Activated CD4-positive, alpha-beta T cell treated with anti-CD3 and anti-CD28 coated beads, Interleukin-10, Interleukin-2, amounts not matched to agents 100 ng/mL and 50 ng/mL, durations not matched to agents 16 hours and 8 hours (primary cell): ENCODE data around the gene CASP8AP2.
"Not testable (repeated sequence)": the region's sequence is repeated elsewhere in the genome, so short reads cannot be mapped to it uniquely, and the experiment has no call there.

Source experiments
- DNase-seq: peaks from one replicate; pipeline ENCODE4 v3.0.0-alpha.2; 2020

Gene CASP8AP2

DNA sequence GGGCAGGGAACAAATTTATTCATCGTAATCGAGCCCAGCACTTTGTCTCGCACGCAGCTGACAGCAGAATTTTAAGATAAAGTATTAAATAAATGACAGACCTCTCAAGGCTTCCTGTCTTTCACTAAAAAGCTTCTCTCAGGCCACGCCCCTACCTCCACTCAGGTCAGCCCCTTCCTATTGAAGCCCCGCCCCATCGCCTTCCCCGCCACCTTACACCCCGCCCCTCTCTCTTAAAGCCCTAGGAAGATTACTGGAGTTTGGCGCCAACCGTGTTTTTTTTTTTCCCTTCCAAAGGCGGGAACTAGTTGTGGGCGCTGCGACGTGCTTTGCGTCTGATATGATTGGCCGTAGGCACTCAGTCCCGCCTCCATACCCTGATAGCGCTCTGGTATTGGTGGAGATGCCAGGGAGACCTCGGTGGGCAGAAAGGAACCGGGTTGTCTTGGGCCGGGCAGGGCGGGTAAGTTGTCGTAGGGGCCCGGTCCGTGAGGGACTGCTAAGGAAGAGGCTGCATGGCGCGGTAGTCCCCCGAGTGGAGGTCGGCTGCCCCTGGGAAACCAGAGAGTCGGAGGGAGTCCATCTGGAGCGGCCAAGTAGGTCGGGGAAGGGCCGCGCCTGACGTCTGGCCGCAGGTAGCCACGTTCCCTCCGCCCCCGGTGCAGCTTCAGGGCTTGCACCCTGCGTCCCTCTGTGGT lies at the start of gene CASP8AP2:
Gene CASP8AP2 (plus strand): TSS at position 409 of the 698 bp plus-strand sequence.
- DNase-seq = peak; percentile 97

DNA sequence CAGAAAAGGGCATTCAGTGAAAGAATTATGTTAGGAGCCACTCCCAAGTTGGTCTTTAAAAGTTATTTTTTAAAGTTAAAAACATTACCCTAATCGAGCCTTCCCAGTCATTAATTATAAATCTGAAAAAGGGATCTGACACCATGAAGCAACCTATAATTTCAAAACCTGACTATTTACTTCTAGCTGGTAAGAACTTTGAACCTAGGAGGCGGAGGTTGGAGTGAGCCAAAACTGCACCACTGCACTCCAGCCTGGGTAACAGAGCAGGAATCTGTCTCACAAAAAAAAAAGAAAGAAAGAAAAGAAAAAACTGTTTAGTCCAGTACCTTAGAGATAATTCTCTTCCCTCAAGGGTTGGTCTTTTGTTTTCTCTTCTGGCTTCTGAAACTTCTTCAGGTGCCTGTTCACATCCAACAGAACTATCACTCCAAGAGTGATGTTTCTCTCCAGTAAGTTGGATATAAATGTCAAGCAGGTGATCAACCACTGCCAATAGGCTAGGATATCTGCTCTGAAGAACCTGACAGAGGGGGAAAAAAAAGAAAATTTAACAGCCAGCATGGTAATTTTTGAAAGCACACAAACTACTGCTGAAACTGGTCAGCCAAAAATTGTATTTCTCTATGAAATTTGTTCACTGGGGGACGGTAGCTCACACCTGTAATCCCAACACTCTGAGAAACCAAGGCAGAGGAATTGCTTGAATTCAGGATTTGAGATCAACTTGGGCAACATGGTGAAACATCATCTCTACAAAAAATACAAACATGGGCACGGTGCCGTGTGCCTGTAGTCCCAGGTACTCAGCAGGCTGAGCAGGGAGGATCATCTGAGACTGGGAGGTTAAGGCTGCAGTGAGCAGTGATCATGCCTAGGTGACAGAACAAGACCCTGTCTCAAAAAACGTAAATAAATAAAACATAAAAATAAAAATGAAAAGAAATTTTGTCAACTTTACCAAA lies 48.3 kb upstream of the CASP8AP2 start:
- DNase-seq = no peak

DNA sequence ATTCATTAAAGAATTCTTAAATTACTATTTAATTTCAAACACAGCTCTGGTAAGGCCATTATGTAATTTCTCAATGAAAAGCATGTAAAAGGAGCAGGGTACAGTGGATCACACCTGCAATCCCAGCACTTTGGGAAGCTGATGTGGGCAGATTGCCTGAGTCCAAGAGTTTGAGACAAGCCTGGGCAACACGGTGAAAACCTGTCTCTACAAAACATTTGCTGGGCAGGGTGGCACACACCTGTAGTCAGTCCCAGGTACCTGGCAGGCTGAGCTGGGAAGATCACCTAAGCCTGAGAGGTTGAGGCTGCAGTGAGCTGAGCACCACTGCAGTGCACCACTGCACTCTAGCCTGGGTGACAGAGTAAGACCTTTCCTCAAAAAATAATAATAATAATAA lies 47.5 kb upstream of the CASP8AP2 start:
- no peak for DNase-seq

DNA sequence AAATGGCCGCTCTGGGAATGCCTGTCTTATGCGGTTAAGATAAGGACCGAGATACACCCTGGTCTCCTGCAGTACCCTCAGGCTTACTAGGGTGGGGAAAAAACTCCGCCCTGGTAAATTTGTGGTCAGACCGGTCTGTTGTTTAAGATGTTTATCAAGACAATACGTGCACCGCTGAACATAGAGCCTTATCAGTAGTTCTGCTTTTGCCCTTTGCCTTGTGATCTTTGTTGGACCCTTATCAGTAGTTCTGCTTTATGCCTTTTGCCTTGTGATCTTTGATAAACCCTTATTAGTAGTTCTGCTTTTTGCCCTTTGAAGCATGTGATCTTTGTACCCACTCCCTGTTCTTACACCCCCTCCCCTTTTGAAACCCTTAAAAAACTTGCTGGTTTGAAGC lies 46.4 kb upstream of the CASP8AP2 start:
- not testable (repeated sequence) for DNase-seq

DNA sequence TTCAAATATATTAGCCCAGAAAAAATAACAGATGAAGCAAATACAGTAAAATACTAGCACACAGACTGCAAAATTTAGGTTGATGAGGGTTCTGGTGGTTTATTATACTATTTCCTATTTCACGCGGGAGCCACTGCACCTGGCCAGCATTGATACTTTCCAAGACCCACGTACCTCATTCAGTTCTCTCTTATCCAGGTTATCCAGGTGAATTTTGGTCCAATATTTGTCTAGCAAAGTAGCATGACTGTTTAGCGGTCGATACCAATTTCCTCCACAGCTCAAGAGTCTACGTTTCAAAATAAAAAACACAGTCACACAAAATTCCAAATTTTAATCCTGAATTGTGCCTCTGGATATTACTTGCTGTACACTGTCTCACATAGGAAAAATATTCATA lies 44.8 kb upstream of the CASP8AP2 start:
- DNase-seq = no peak

DNA sequence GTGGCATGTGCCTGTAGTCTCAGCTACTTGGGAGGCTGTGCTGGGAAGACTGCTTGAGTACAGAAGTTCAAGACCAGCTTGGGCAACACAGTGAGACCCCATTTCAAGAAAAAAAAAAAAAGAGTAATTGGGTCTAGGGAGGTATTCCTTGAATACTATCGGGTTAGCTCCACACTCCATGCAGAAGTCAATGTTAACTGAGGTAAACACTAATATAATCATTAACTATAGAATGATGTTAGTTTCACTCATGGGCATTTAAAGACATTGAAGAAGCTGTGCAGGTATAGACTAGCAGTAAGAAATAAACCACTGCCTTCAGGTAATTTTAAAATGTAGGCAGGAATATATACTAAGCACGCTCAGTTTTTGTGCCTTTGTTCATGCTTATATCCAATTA lies 42.7 kb upstream of the CASP8AP2 start:
- DNase-seq = no peak

DNA sequence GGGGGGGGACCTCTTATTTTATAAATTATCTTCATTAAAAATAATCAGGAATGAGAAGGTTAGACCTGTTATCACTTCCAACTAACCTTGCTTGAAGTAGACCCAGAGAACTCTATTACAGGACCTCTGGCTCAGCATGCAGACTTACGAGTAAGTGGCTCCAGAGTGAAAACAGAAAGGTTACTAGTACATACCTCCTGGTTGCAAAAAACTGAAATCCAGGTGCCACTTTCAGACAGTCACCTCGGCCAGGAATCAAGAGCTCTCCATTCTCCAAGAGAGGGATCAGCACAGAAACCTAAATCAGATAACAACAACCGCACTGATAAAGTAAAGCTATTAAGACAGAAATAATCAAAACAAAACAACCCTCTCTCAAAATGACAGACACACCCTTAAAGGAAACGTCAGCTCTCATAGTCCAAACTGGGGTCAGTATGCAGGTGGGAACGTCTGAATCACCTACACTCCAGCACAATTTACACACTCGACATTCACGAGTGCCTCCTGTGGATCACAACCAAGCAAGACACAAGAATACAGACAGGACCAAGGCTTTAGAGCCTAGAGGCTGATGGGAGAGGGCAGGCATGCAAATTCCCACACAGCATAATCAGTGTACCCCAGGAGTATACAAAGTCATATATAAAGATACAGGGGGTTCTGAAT lies 41.9 kb upstream of the CASP8AP2 start:
- DNase-seq = no peak

DNA sequence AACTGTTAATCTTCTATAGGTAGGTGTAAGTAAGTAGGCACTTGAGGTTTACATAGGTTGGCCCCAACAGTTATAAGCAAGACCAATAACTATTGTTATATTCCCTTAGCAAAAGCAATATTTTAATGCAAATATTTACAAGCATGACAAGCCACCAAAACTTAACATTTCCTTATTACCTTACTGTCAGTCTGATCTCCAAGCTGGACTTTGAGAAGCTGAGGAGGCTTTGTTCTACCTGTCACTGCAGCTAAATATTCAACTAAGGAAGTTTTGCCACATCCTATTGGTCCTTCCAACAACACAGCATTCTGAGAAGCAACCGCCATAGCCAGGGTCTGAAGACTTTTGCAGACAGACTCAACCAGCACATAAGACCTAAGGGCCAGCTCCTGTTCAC lies 39.7 kb upstream of the CASP8AP2 start:
- DNase-seq = no peak

DNA sequence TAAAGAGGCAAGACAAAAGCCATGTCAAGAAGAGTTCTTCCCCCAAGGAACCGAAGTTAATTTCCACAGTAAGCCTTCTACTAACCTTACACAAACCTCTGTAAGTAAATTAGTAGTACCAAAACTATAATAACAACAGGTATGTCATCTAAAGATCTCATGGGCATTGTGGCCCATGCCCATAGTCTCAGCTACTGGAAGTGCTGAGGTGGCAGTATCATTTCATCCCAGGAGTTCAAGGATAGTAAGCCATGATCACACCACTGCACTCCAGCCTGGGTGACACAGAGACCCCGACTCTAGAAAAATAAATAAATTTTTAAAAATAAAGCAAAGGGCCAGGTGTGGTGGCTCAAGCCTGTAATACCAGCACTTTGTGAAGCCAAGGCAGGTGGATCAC lies 39.3 kb upstream of the CASP8AP2 start:
- no peak for DNase-seq

DNA sequence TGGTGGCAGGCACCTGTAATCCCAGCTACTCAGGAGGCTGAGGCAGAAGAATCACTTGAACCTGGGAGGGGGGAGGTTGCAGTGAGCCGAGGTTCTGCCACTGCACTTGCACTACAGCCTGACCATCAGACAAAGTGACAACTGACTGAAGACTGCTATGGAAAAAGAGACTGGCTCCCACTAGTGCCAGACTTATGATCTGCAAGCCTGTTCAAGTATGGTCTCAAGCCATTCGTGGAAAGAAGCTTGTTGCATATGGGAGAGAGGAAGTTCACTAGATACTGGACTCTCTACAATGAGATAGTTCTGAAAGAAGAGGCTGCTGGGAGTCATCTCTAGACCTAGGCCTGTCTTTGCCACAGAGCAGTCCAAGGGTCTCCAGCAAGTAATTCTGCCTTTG lies 36.8 kb upstream of the CASP8AP2 start:
- peak; percentile 53 for DNase-seq

DNA sequence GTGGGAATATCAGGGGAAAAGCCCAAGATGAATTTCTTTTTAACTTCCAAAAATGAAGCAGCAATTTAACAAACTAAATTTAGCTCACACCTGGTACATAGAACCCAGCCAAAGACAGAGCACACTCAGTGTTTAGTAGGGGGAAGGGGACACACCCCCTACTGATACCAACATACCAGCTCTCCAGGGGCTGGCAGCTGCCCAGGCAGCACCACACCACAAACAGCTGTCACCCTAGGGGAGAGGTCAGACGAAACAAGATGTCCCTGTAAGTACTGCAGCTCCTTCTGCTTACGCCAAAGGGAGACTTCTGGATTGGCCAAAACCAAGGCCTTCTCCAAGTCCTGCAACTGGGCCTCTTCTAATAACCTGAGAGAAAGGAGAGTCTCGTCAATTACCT lies 36.1 kb upstream of the CASP8AP2 start:
- no peak for DNase-seq

DNA sequence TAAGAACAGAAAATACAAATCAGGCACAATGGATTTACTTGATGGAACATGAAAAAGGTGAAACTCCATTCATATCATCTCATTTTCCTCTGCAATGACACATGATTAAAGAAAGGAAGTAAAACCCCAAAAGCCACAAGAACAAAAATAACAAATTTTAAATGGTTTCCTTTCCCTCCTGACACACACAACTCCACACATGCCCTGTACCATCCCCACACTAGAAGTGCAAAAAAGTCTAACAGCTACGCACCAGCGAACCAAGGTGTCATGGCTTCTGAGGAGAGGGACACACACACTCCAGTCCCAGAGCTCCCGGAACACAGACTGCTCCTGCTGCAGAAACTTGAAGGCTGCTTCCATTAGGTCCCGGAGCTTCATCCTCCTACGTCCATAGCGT lies 35.4 kb upstream of the CASP8AP2 start:
- peak; percentile 55 for DNase-seq

DNA sequence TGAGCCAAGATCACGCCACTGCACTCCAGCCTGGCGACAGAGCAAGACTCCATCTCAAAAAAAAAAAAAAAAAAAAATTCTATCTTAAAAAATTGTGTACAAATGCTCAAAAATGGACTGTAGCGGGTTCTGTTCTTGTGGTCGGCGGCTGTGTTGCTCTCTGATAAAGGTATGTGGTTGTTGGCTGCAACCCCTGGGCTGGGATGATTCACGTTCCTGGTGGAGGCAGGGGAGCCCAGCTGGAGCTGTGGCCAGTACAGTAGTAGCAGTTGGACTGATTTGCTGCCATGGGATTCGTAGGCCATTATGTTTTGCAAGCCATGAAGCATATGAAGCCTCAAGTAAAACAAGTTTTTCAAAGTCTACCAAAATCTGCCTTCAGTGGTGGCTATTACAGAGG lies 32.4 kb upstream of the CASP8AP2 start:
- no peak for DNase-seq

DNA sequence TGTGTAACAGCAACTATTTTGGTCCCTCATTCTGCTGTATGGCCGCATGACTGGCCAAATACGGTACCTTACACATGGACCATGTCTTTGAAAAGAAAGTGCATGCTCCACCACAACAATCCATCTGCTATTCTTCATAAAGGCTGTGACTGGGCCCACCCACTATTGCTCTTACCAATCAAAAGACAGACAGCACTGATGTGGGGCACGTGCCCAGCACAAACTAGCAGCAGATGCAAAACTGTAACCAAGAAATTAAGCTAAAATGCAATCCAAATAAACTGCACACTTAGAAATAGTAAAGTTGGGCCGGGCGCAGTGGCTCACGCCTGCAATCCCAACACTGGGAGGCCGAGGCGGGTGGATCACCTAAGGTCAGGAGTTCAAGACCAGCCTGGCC lies 30.6 kb upstream of the CASP8AP2 start:
- no peak for DNase-seq

DNA sequence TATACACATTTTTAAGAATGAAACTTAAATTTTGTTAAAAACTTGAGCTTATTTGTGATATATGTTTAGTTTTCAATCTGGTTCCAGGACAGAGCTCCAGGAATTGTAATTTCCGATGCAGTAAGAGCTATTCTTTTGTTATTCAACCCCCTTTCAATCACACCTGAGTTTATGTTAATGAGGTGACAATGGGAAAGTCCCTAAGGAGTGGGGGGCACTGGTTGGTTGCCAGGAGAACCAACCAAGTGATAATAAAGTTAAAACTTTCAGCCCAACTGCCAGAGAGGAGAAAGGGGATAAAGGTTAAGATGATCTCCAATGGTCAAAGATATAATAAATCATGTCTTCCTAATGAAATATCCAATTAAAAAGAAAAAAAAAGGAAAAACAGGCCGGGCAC lies 29.9 kb upstream of the CASP8AP2 start:
- no peak for DNase-seq

DNA sequence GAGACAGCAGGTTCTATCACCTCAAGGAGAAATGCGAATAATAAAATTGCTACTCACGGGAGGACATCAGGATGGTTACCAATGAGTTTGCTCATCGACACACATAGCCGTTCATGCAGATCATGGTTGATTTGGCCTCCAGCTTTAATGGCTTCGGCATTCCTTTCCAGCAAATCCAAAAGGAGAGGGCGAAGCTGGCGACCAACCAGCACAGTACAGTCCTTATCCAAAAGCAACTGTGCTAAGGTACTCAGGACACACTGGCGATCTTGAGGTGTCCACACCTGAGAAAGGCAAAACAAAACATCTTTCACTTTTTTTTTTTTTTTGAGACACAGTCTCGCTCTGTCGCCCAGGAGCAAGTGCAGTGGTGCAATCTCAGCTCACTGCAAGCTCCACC lies 26.4 kb upstream of the CASP8AP2 start:
- no peak for DNase-seq

DNA sequence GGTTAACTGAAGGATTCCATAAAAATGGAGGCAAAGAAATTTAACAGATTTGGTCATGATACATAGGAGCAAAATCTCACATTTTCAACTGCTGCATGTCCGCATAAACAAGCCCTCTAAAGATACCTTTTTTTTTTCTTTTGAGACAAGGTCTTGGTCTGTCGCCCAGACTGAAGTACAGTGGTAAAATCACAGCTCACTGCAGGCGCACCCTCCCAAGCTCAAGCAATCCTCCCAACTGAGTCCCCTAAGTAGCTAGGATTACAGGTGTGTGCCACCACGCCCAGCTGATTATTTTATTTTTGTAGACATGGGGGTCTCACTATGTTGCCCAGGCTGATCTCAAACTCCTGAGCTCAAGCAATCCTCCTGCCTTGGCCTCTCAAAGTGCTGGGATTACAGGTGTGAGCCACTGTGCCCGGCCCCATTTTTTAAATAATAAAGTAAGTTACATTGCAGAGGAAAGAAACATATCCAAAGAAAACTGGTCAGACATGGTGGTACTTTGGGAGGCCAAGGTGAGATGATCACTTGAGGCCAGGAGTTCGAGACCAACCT lies 23.8 kb upstream of the CASP8AP2 start:
- DNase-seq = no peak

DNA sequence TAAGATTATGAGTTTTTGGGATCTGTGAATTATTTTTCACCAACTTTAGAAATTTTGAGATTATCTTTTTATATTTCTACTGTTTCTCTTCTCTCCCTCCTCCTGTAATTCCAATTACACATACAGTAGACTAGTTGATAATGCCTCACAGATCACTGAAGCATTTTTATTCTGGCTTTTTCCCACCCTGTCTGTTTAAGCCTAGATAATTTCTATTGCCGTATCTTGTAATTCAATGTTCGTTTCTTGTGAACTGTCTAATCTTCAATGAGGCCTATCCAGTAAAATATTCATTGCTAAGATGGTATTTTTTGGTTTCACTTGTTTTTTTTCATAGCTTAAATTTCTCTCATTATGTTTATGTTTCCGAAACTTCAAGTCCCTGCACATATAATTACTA lies 22.1 kb upstream of the CASP8AP2 start:
- no peak for DNase-seq

DNA sequence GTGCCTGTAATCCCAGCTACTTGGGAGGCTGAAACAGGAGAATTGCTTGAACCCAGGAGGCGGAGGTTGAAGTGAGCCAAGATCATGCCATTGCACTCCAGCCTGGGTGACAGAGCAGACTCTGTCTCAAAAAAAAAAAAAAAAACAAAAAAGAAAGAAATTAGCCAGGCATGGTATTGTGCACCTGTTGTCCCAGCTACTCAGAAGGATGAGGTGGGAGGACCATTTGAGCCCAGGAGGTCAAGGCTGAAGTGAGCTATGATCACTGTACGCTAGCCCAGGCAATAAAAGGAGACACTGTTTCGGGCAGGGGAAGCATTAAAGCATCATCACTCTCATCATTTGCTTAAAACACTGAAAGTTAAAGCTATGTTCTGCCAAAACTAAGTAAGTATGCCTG lies 16.3 kb upstream of the CASP8AP2 start:
- DNase-seq = not testable (repeated sequence)

DNA sequence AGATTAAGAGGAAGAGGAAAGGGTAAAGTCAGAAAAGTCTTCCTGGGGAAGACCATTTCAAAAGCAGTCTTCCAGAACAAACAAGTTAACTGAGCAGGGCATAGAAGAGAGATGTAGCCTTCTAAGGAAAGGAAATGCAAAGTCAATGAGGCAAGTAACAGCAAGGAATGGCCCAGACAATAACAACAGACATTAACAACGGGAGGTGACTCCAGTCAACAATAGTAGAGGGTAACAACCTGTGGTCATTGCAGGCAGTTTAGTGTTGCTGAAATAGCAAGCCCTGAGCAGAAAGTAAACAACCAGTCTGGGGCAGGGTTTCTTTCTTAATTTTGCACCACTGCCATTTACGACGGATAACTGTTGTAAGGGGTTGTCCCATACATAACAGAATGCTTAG lies 12.2 kb upstream of the CASP8AP2 start:
- no peak for DNase-seq

DNA sequence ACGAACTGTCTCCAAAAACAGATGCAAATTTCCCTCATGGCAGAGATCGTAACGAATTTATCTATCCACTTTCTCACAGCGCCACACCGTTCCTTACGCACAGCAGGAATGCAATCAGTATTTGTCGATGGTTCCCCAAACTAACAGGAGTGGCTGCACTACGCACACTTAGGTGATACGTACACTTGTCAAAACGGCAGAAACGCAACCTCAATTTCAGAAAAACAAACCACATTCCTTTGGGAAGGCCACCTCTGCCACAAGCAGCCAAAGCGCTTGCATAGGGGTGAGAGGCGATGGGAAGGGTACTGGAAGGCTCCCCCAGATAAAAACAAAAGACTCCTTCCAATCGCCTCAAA lies 10.7 kb upstream of the CASP8AP2 start:
- DNase-seq = peak; percentile 20

DNA sequence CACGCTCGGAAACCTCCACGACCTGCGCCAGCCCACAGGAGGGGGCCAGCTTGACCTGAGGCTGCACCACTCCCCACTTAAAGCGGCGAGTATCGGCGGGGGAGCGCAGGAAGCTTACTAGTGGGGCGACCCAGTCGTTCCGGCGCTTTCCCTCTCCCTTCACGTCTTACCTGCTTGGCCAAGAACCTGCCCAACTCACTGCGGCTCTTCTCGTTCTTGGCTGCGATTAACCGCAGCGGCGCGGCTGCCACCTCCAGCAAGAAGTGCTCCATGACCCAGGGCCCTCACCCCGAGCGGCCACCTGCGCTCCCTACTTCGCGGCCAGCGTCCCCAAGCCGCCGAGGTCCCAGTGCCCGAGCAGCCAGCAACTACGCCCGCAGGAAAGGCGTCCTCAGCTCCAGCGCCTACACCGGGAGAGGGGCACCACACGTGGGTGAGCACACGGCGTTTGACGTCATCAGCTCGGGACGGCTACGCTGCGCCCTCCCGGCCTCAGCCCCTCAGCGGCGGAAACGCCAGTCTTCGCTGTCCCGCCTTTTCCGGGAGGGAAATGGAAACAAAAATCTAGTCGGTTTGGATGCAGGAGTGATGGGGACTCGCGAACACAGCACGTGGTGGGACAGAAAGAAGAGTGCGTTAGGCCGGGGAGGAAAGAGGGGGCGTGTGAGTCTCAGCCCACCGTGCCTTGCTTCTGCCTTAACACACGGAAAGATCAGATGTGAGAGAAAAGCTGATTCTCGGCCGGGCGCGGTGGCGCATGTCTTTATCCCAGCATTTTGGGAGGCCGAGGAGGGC lies 10.1 kb upstream of the CASP8AP2 start, which contains the start of gene MDN1:
Gene MDN1 (minus strand): TSS at position 459 of the 795 bp plus-strand sequence. CDS start 187 bp downstream, at position 272.
- peak; percentile 96 for DNase-seq
